ENCODE data around the gene S100PBP.

S100PBP gene

GRCh38 chr1:32884726-32885125 lies 67.3 kb downstream of the S100PBP start:
- TF ChIP-seq CTCF (conservative IDR thresholded peaks at IDR 0.05; ENCODE audit: low read length) (no peak), EZH2phosphoT487 (IDR thresholded peaks at IDR 0.05; ENCODE audit: borderline replicate concordance) (no peak)

GRCh38 chr1:32885676-32886003 lies 68.2 kb downstream of the S100PBP start:
- Histone ChIP-seq H3K4me1 (ENCODE audit: insufficient read depth, low read length, poor library complexity, severe bottlenecking) (no peaks in the 10 kb centered on the region), H3K9me3 (ENCODE audit: insufficient read depth, low read depth, low read length) (no peaks in the 10 kb centered on the region), H3K79me2 (ENCODE audit: insufficient read depth, low read length) (no peaks in the 10 kb centered on the region), H2AFZ (ENCODE audit: low read length) (no peak overlapping the region), H4K20me1 (ENCODE audit: insufficient read depth, low read length, poor library complexity, severe bottlenecking) (no peaks in the 10 kb centered on the region), H3K9ac (ENCODE audit: low read depth, low read length, poor library complexity, severe bottlenecking) (no peak overlapping the region), H3K9me2 (replicated peaks; ENCODE audit: low read depth, low read length) (no peaks in the 10 kb centered on the region), H3K4me3 (ENCODE audit: low read length, poor library complexity, severe bottlenecking) (no peak overlapping the region), H3K36me3 (ENCODE audit: insufficient read depth, low read length) (no peaks in the 10 kb centered on the region), H3K4me2 (ENCODE audit: low read depth, low read length, poor library complexity, severe bottlenecking) (no peak overlapping the region), H3F3A (ENCODE audit: low read depth) (no peaks in the 10 kb centered on the region), H3K27me3 (ENCODE audit: insufficient read depth, low read length, poor library complexity, severe bottlenecking) (no peaks in the 10 kb centered on the region)
- TF ChIP-seq CTCF (conservative IDR thresholded peaks at IDR 0.05; ENCODE audit: low read length): no peak
- TF ChIP-seq EZH2phosphoT487 (IDR thresholded peaks at IDR 0.05; ENCODE audit: borderline replicate concordance): no peak

More at GRCh38 chr1:32884726-32885125, 67.3 kb downstream of the S100PBP start:
- Histone ChIP-seq H3K36me3 (ENCODE audit: insufficient read depth, low read length) (no peaks in the 10 kb centered on the region), H3K27me3 (ENCODE audit: insufficient read depth, low read length, poor library complexity, severe bottlenecking) (no peaks in the 10 kb centered on the region), H3K79me2 (ENCODE audit: insufficient read depth, low read length) (no peaks in the 10 kb centered on the region), H3K4me3 (ENCODE audit: low read length, poor library complexity, severe bottlenecking) (no peak overlapping the region), H4K20me1 (ENCODE audit: insufficient read depth, low read length, poor library complexity, severe bottlenecking) (no peaks in the 10 kb centered on the region), H3K9me2 (replicated peaks; ENCODE audit: low read depth, low read length) (no peaks in the 10 kb centered on the region), H3F3A (ENCODE audit: low read depth) (no peaks in the 10 kb centered on the region), H3K9ac (ENCODE audit: low read depth, low read length, poor library complexity, severe bottlenecking) (no peak overlapping the region), H3K4me2 (ENCODE audit: low read depth, low read length, poor library complexity, severe bottlenecking) (no peak overlapping the region), H2AFZ (ENCODE audit: low read length) (no peak overlapping the region), H3K9me3 (ENCODE audit: insufficient read depth, low read depth, low read length) (no peaks in the 10 kb centered on the region), H3K4me1 (ENCODE audit: insufficient read depth, low read length, poor library complexity, severe bottlenecking) (no peaks in the 10 kb centered on the region)

- Histone ChIP-seq H3K4me3 (ENCODE audit: low read length, poor library complexity, severe bottlenecking) (no peak within 1 kb of the TSS), H3K4me2 (ENCODE audit: low read depth, low read length, poor library complexity, severe bottlenecking) (no peak within 1 kb of the TSS)
These were observed 68.8 kb downstream of the S100PBP start, which contains the start of gene HPCA for GRCh38 chr1:32886004-32886827. Gene HPCA (plus strand): TSS chr1:32886491. CDS start chr1:32888899, 2,408 bp downstream.

More at GRCh38 chr1:32886004-32886827, 68.8 kb downstream of the S100PBP start, which contains the start of gene HPCA:
- Histone ChIP-seq H3K9me3 (ENCODE audit: insufficient read depth, low read depth, low read length) (no peaks in the 10 kb centered on the region), H3K9ac (ENCODE audit: low read depth, low read length, poor library complexity, severe bottlenecking) (no peak within 1 kb of the TSS), H3K4me1 (ENCODE audit: insufficient read depth, low read length, poor library complexity, severe bottlenecking) (no peaks in the 10 kb centered on the region), H4K20me1 (ENCODE audit: insufficient read depth, low read length, poor library complexity, severe bottlenecking) (no peaks in the 10 kb centered on the region), H3K9me2 (replicated peaks; ENCODE audit: low read depth, low read length) (no peaks in the 10 kb centered on the region), H3F3A (ENCODE audit: low read depth) (no peaks in the 10 kb centered on the region), H2AFZ (ENCODE audit: low read length) (no peak within 1 kb of the TSS), H3K36me3 (ENCODE audit: insufficient read depth, low read length) (no peaks in the 10 kb centered on the region), H3K27me3 (ENCODE audit: insufficient read depth, low read length, poor library complexity, severe bottlenecking) (no peaks in the 10 kb centered on the region), H3K79me2 (ENCODE audit: insufficient read depth, low read length) (no peaks in the 10 kb centered on the region)
- no peak for TF ChIP-seq CTCF (conservative IDR thresholded peaks at IDR 0.05; ENCODE audit: low read length)
- no peak for TF ChIP-seq EZH2phosphoT487 (IDR thresholded peaks at IDR 0.05; ENCODE audit: borderline replicate concordance)

Data from Loucy (cell line).